ENCODE data around the gene SH3BGRL3.

The SH3BGRL3 gene

GRCh38 chr1:26278303-26278702 lies 1.6 kb upstream of the SH3BGRL3 start:
- no peak for DNase-seq

- DNase-seq: peak; percentile 46 to 61
Observed at GRCh38 chr1:26278724-26279455, 996 bp upstream of the SH3BGRL3 start.

- DNase-seq: peak in 1 of 2 donors; percentile 19
Observed at GRCh38 chr1:26280333-26281042, 602 bp downstream of the SH3BGRL3 start.

GRCh38 chr1:26281091-26281958 lies 1.4 kb downstream of the SH3BGRL3 start:
- DNase-seq: no peak

- no peak for DNase-seq
Observed at GRCh38 chr1:26281971-26282370, 2.1 kb downstream of the SH3BGRL3 start.

GRCh38 chr1:26282401-26282918 lies 2.6 kb downstream of the SH3BGRL3 start:
- no peak for DNase-seq

GRCh38 chr1:26283279-26283853 lies 3.5 kb downstream of the SH3BGRL3 start:
- no peak for DNase-seq

GRCh38 chr1:26283871-26284596 lies 4.1 kb downstream of the SH3BGRL3 start:
- no peak for DNase-seq

GRCh38 chr1:26284597-26285347 lies 4.9 kb downstream of the SH3BGRL3 start:
- peak; percentile 92 to 93 for DNase-seq

GRCh38 chr1:26285366-26286063 lies 5.6 kb downstream of the SH3BGRL3 start:
- peak in 1 of 2 donors; percentile 35 for DNase-seq

- DNase-seq: no peak
Observed at GRCh38 chr1:26286064-26286416, 6.2 kb downstream of the SH3BGRL3 start.

GRCh38 chr1:26287033-26287711 lies 7.3 kb downstream of the SH3BGRL3 start:
- peak; percentile 75 to 79 for DNase-seq

- DNase-seq: no peak
Observed at GRCh38 chr1:26287811-26288210, 7.9 kb downstream of the SH3BGRL3 start.

GRCh38 chr1:26288311-26288941 lies 8.5 kb downstream of the SH3BGRL3 start:
- DNase-seq: peak; percentile 49 to 59

GRCh38 chr1:26289158-26290059 lies 9.5 kb downstream of the SH3BGRL3 start:
- DNase-seq: peak; percentile 38 to 84

- DNase-seq: peak; percentile 29 to 47
Observed at GRCh38 chr1:26290122-26290881, 10.4 kb downstream of the SH3BGRL3 start.

- DNase-seq: no peak
Observed at GRCh38 chr1:26290882-26291261, 11.0 kb downstream of the SH3BGRL3 start.

GRCh38 chr1:26291433-26291832 lies 11.5 kb downstream of the SH3BGRL3 start:
- DNase-seq: no peak
